ENCODE measurements around the gene FADS1. TPM values are rescaled to one million over a fixed set of nuclear protein-coding genes. Genes with fewer than 3 reads are reported as not detected.

FADS1 gene
- total RNA-seq, 1 donor from 2014 or later = 155 TPM

GRCh38 chr11:61778920-61779650 is 37.7 kb downstream of the FADS1 start:
- H3K36me3 Mint-ChIP-seq (ENCODE audit: unreplicated experiment) = no peaks in the 10 kb centered on the region
- no peak for DNase-seq
- H3K4me3 Mint-ChIP-seq (ENCODE audit: unreplicated experiment) = no peak overlapping the region

GRCh38 chr11:61778357-61778886 is 38.4 kb downstream of the FADS1 start:
- Mint-ChIP-seq H3K4me1 (ENCODE audit: low read depth, unreplicated experiment) (no peaks in the 10 kb centered on the region), H3K4me3 (ENCODE audit: unreplicated experiment) (no peak overlapping the region), H3K9me3 (ENCODE audit: unreplicated experiment) (peaks cover 3% of the 10 kb centered on the region), H3K36me3 (ENCODE audit: unreplicated experiment) (no peaks in the 10 kb centered on the region), H3K27me3 (ENCODE audit: unreplicated experiment) (peaks cover 6% of the 10 kb centered on the region), H3K27ac (ENCODE audit: unreplicated experiment) (no peak overlapping the region)
- TF ChIP-seq CTCF (IDR thresholded peaks at IDR 0.05; ENCODE audit: partially characterized antibody, unreplicated experiment) = no peak
- DNase-seq = no peak

More at GRCh38 chr11:61778920-61779650, 37.7 kb downstream of the FADS1 start:
- Mint-ChIP-seq H3K27ac (ENCODE audit: unreplicated experiment) (no peak overlapping the region), H3K4me1 (ENCODE audit: low read depth, unreplicated experiment) (no peaks in the 10 kb centered on the region), H3K27me3 (ENCODE audit: unreplicated experiment) (peaks cover 6% of the 10 kb centered on the region), H3K9me3 (ENCODE audit: unreplicated experiment) (peaks cover 3% of the 10 kb centered on the region)
- no peak for TF ChIP-seq CTCF (IDR thresholded peaks at IDR 0.05; ENCODE audit: partially characterized antibody, unreplicated experiment)

GRCh38 chr11:61777234-61778090 is 39.3 kb downstream of the FADS1 start:
- Mint-ChIP-seq H3K27me3 (ENCODE audit: unreplicated experiment) (peaks cover 8% of the 10 kb centered on the region), H3K36me3 (ENCODE audit: unreplicated experiment) (no peaks in the 10 kb centered on the region), H3K9me3 (ENCODE audit: unreplicated experiment) (peaks cover 5% of the 10 kb centered on the region), H3K4me1 (ENCODE audit: low read depth, unreplicated experiment) (peaks cover 1% of the 10 kb centered on the region), H3K4me3 (ENCODE audit: unreplicated experiment) (no peak overlapping the region), H3K27ac (ENCODE audit: unreplicated experiment) (no peak overlapping the region)
- DNase-seq = no peak
- no peak for TF ChIP-seq CTCF (IDR thresholded peaks at IDR 0.05; ENCODE audit: partially characterized antibody, unreplicated experiment)

GRCh38 chr11:61776561-61777075 is 40.2 kb downstream of the FADS1 start:
- Mint-ChIP-seq H3K9me3 (ENCODE audit: unreplicated experiment) (peaks cover 5% of the 10 kb centered on the region), H3K27me3 (ENCODE audit: unreplicated experiment) (peaks cover 8% of the 10 kb centered on the region), H3K4me3 (ENCODE audit: unreplicated experiment) (no peak overlapping the region), H3K4me1 (ENCODE audit: low read depth, unreplicated experiment) (peaks cover 1% of the 10 kb centered on the region), H3K27ac (ENCODE audit: unreplicated experiment) (no peak overlapping the region), H3K36me3 (ENCODE audit: unreplicated experiment) (no peaks in the 10 kb centered on the region)
- TF ChIP-seq CTCF (IDR thresholded peaks at IDR 0.05; ENCODE audit: partially characterized antibody, unreplicated experiment) = peak; percentile 68
- peak; percentile 69 for DNase-seq

Data from glutamatergic neuron (in vitro differentiated cells).